Upper lobe of left lung (tissue), 6 donors: ENCODE results near the gene ANKS1A. TPM values are rescaled to one million over a fixed set of nuclear protein-coding genes. Genes with fewer than 3 reads are reported as not detected.

Experiments
- ATAC-seq, 2 donors: fragments of 200-7000 bp; cut with Tn5 transposase; one replicate each; pipeline ENCODE4 v1.9.1; 2022; ENCODE audit warnings: mild to moderate bottlenecking in 2 of 2, moderate library complexity in 2 of 2; ENCODE audit not compliant: low FRiP score in 2 of 2
- DNase-seq, 2 donors: peaks; one replicate each; pipeline ENCODE4 v3.0.0-alpha.2; 2019 to 2020
- H3K27ac ChIP-seq, 4 donors: fragments of 200-600 bp; sonication (generic); one replicate each; pipeline ENCODE4 v1.5.1; 2016 to 2019
- H3K27me3 ChIP-seq, 4 donors: fragments of 200-600 bp; sonication (generic); one replicate each; pipeline ENCODE4 v1.5.1; 2017 to 2019
- H3K36me3 ChIP-seq, 4 donors: fragments of 200-600 bp; sonication (generic); one replicate each; pipeline ENCODE4 v1.5.1; 2016 to 2019
- H3K4me1 ChIP-seq, 4 donors: fragments of 200-600 bp; sonication (generic); one replicate each; pipeline ENCODE4 v1.5.1; 2018 to 2019
- H3K4me3 ChIP-seq, 4 donors: fragments of 200-600 bp; sonication (generic); one replicate each; pipeline ENCODE4 v1.5.1; 2017 to 2019; ENCODE audit warnings: mild to moderate bottlenecking in 2 of 4, moderate library complexity in 1 of 4
- H3K9me3 ChIP-seq, 4 donors: fragments of 200-600 bp; sonication (generic); one replicate each; pipeline ENCODE4 v1.5.1; 2018 to 2019
- EP300 ChIP-seq, 4 donors: sonication (generic); formaldehyde crosslinking; IDR thresholded peaks; one replicate each; pipeline ENCODE4 v1.5.1; 2017; ENCODE audit warnings: antibody characterized with exemption in 4 of 4, control low read depth in 2 of 4
- POLR2A ChIP-seq, 4 donors: fragments of 450-650 bp; IDR thresholded peaks; one replicate each; pipeline ENCODE4 v1.5.1; 2016 to 2017; ENCODE audit warnings: antibody characterized with exemption in 4 of 4, mild to moderate bottlenecking in 2 of 4
- POLR2AphosphoS5 ChIP-seq, 2 donors: sonication (generic); formaldehyde crosslinking; IDR thresholded peaks; one replicate each; pipeline ENCODE4 v1.5.1; 2017; ENCODE audit warnings: antibody characterized with exemption in 2 of 2
- WGBS, 2 donors: methylation state at CpG; one replicate each; pipeline ENCODE4 v1.1.5; 2017 to 2018; 5-methylcytosine and 5-hydroxymethylcytosine counted together
- total RNA-seq, 6 donors: library from RNA; depleted of rRNA in 4 of 6; stranded (reverse); fragments of >200 nt in 4 of 6; gene quantifications; one replicate each; pipeline versions ENCODE4 v1.1.0 to v1.2.1, GENCODE V29; 2016 to 2021
- TF ChIP-seq, protein P1 (sequence below), 6 experiments: fragments of 450-650 bp in 4 of 6; fragments of 200-600 bp in 2 of 6; sonication (generic) in 2 of 6; IDR thresholded peaks; one replicate each; pipeline ENCODE4 v1.5.1; 2016 to 2019; ENCODE audit warnings: antibody characterized with exemption in 6 of 6
- donor health status: DM: no; HTN: no; CAD: no; lungs with moderate emphysema.
- donor health status: DM: no; HTN: yes; CAD: no; lungs with severe emphysema.

ANKS1A gene
- total RNA-seq, 6 donors from 2014 or later, result 47.2 to 85.3 (median 53.5) TPM

GRCh38 chr6:34922177-34922663, 33.2 kb downstream of the ANKS1A start:
- TF ChIP-seq, protein P1, sequence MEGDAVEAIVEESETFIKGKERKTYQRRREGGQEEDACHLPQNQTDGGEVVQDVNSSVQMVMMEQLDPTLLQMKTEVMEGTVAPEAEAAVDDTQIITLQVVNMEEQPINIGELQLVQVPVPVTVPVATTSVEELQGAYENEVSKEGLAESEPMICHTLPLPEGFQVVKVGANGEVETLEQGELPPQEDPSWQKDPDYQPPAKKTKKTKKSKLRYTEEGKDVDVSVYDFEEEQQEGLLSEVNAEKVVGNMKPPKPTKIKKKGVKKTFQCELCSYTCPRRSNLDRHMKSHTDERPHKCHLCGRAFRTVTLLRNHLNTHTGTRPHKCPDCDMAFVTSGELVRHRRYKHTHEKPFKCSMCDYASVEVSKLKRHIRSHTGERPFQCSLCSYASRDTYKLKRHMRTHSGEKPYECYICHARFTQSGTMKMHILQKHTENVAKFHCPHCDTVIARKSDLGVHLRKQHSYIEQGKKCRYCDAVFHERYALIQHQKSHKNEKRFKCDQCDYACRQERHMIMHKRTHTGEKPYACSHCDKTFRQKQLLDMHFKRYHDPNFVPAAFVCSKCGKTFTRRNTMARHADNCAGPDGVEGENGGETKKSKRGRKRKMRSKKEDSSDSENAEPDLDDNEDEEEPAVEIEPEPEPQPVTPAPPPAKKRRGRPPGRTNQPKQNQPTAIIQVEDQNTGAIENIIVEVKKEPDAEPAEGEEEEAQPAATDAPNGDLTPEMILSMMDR (IDR thresholded peaks at IDR 0.05), result no peak
- no peak for TF ChIP-seq POLR2A (IDR thresholded peaks at IDR 0.05)
- TF ChIP-seq EP300 (IDR thresholded peaks at IDR 0.05), result no peak
- TF ChIP-seq POLR2AphosphoS5 (IDR thresholded peaks at IDR 0.05), result no peak
- whole genome bisulfite sequencing, 2 donors, result 76 to 77% methylated on average over 3 of the region's 3 CpGs
- Histone ChIP-seq H3K36me3 (no peaks in the 10 kb centered on the region), H3K27me3 (no peaks in the 10 kb centered on the region), H3K9me3 (no peaks in the 10 kb centered on the region), H3K27ac (no peak overlapping the region), H3K4me3 (no peak overlapping the region), H3K4me1 (peaks cover 4 to 12% (median 10%) of the 10 kb centered on the region in 4 donors)
- DNase-seq (no peak), ATAC-seq (no peak)

DNA sequence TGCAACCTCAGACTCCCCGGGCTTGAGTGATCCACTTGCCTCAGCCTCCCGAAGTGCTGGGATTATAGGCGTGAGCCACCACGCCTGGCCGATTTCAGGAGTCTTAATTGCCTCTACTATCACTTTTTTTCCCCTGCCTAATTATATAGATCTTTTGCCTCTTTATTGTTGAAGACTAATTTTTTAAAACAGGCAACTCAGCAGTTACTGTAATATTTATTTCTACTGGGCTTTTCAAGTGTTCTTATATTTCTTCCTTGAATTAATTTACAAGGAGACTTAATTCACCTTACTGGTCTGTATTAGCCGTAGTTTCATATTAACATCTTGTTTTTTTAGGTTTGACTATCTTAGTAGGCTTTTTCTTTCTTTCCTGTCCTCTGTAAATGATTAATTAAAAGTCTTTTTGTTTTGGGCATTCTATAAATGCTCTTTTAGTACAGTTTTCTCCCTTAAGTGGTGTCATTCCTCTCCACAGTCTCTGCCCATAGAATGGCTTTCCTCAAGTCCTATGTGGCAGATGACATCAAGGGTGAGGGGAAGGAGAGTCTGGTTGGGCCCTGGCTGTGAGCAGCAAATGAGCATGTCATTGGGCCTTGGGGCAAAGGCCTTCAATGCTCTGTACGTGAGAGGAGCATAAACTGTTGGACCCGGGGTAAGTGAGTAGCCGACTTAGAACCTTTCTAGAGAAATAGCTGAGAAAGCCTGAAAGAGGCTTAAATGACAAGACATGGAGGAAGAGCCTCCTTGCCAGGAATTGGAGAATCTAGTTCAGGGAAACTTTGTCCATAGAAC, 36.0 kb downstream of the ANKS1A start:
- Histone ChIP-seq H3K4me3 (no peak overlapping the region), H3K27ac (no peak overlapping the region), H3K4me1 (peaks cover 0 to 4% (median 0%) of the 10 kb centered on the region in 4 donors), H3K27me3 (no peaks in the 10 kb centered on the region), H3K36me3 (no peaks in the 10 kb centered on the region), H3K9me3 (no peaks in the 10 kb centered on the region)
- no peak for TF ChIP-seq POLR2A (IDR thresholded peaks at IDR 0.05)
- TF ChIP-seq POLR2AphosphoS5 (IDR thresholded peaks at IDR 0.05), result no peak
- TF ChIP-seq, protein P1 (IDR thresholded peaks at IDR 0.05), result no peak
- no peak for TF ChIP-seq EP300 (IDR thresholded peaks at IDR 0.05)
- ATAC-seq (no peak), DNase-seq (no peak)
- WGBS, 2 donors, result 93 to 95% methylated on average over 9 of the region's 9 CpGs

GRCh38 chr6:34926655-34927054, 37.6 kb downstream of the ANKS1A start:
- H3K4me3 ChIP-seq, result no peak overlapping the region
- DNase-seq, result no peak
- H3K27me3 ChIP-seq, result no peaks in the 10 kb centered on the region
- peaks cover 0 to 7% (median 0%) of the 10 kb centered on the region in 4 donors for H3K4me1 ChIP-seq
- H3K36me3 ChIP-seq, result no peaks in the 10 kb centered on the region
- H3K27ac ChIP-seq, result no peak overlapping the region
- no peaks in the 10 kb centered on the region for H3K9me3 ChIP-seq
- TF ChIP-seq POLR2A (IDR thresholded peaks at IDR 0.05), result no peak
- TF ChIP-seq EP300 (IDR thresholded peaks at IDR 0.05), result no peak
- ATAC-seq, result no peak

DNA sequence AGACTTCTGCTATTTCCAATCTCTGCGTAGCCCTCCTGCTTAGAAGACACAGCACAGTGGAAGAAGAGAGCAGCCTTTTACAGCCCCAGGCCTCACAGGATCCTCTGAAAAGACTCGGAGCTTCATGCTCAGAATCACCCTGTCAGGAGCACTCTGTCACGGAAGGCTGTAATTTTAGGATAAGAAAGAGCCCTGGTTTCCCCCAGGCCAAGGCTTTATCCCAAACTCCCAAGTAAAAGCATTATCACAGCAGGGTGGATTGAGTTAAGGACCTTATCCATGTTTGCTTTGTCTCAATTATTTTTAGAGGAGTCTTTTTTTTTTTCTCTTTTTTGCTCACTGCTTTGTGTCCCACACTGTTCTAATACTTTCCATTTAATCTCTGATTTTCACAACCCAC, 39.2 kb downstream of the ANKS1A start:
- 92 to 96% methylated on average over 3 of the region's 3 CpGs for WGBS, 2 donors
- no peak for DNase-seq
- Histone ChIP-seq H3K27me3 (no peaks in the 10 kb centered on the region), H3K4me3 (no peak overlapping the region), H3K27ac (no peak overlapping the region), H3K9me3 (no peaks in the 10 kb centered on the region), H3K4me1 (peaks cover 0 to 7% (median 0%) of the 10 kb centered on the region in 4 donors), H3K36me3 (no peaks in the 10 kb centered on the region)
- no peak for ATAC-seq
- TF ChIP-seq POLR2A (IDR thresholded peaks at IDR 0.05) (no peak), EP300 (IDR thresholded peaks at IDR 0.05) (no peak), POLR2AphosphoS5 (IDR thresholded peaks at IDR 0.05) (no peak)
- TF ChIP-seq, protein P1 (IDR thresholded peaks at IDR 0.05), result no peak

GRCh38 chr6:34928695-34929094, 39.6 kb downstream of the ANKS1A start:
- ATAC-seq, result no peak

More at GRCh38 chr6:34928695-34929094, 39.6 kb downstream of the ANKS1A start:
- Histone ChIP-seq H3K4me1 (peaks cover 0 to 7% (median 0%) of the 10 kb centered on the region in 4 donors), H3K36me3 (no peaks in the 10 kb centered on the region), H3K4me3 (no peak overlapping the region), H3K27me3 (no peaks in the 10 kb centered on the region), H3K9me3 (no peaks in the 10 kb centered on the region), H3K27ac (no peak overlapping the region)
- TF ChIP-seq, protein P1 (IDR thresholded peaks at IDR 0.05), result no peak
- TF ChIP-seq POLR2AphosphoS5 (IDR thresholded peaks at IDR 0.05) (no peak), EP300 (IDR thresholded peaks at IDR 0.05) (no peak), POLR2A (IDR thresholded peaks at IDR 0.05) (no peak)
- no peak for DNase-seq
- 83% methylated on average over 1 of the region's 1 CpG for WGBS, 2 donors
